Measurements from ENCODE around the gene RAD51B.

RAD51B gene

GRCh38 chr14:68239988-68240771 lies 420.6 kb downstream of the RAD51B start:
- peak; percentile 49 for DNase-seq

- no peak for DNase-seq
Observed at GRCh38 chr14:68241862-68242487, 422.4 kb downstream of the RAD51B start.

- DNase-seq = no peak
Observed at GRCh38 chr14:68243450-68244010, 424.0 kb downstream of the RAD51B start.

GRCh38 chr14:68244262-68244980 lies 424.8 kb downstream of the RAD51B start:
- no peak for DNase-seq

- no peak for DNase-seq
Observed at GRCh38 chr14:68245146-68246073, 425.8 kb downstream of the RAD51B start.

- no peak for DNase-seq
Observed at GRCh38 chr14:68246074-68246785, 426.7 kb downstream of the RAD51B start.

- no peak for DNase-seq
Observed at GRCh38 chr14:68246786-68247105, 427.2 kb downstream of the RAD51B start.

- DNase-seq = peak; percentile 33
Observed at GRCh38 chr14:68247274-68247673, 427.7 kb downstream of the RAD51B start.

- DNase-seq = peak; percentile 70
Observed at GRCh38 chr14:68247676-68248268, 428.2 kb downstream of the RAD51B start.

GRCh38 chr14:68248481-68249255 lies 429.1 kb downstream of the RAD51B start:
- peak; percentile 54 for DNase-seq

- no peak for DNase-seq
Observed at GRCh38 chr14:68249661-68250451, 430.3 kb downstream of the RAD51B start.

GRCh38 chr14:68250927-68251768 lies 431.6 kb downstream of the RAD51B start:
- no peak for DNase-seq

- no peak for DNase-seq
Observed at GRCh38 chr14:68251769-68252100, 432.2 kb downstream of the RAD51B start.

GRCh38 chr14:68253160-68253780 lies 433.7 kb downstream of the RAD51B start:
- no peak for DNase-seq

GRCh38 chr14:68253878-68254528 lies 434.4 kb downstream of the RAD51B start:
- DNase-seq = no peak

GRCh38 chr14:68254669-68255527 lies 435.3 kb downstream of the RAD51B start:
- no peak for DNase-seq

- no peak for DNase-seq
Observed at GRCh38 chr14:68255693-68256178, 436.2 kb downstream of the RAD51B start.
